A673 (cell line): ENCODE data around the gene CGN. TPM values are rescaled to one million over a fixed set of nuclear protein-coding genes. Genes with fewer than 3 reads are reported as not detected.

Experiments
- BruUV-seq: library from RNA; stranded (reverse); fragments of 400-500 nt; replicated peaks from 2 replicates; lab custom pipeline; 2021; lab: Mats Ljungman, UMichigan
- CTCF ChIA-PET: fragments of 300-600 bp; sonication (Branson Sonifier 250); formaldehyde crosslinking; loops from one replicate; lab custom pipeline; 2022; ENCODE audit warnings: antibody characterized with exemption; lab: Charles Lee
- POLR2A ChIA-PET: fragments of 300-600 bp; sonication (Branson Sonifier 250); formaldehyde crosslinking; loops from one replicate; lab custom pipeline; 2022; ENCODE audit warnings: antibody characterized with exemption; ENCODE audit not compliant: low non-redundant PET; lab: Charles Lee
- DNase-seq: peaks from one replicate; pipeline ENCODE4 v3.0.0-alpha.2; 2015; ENCODE audit warnings: low spot score
- H3K27ac ChIP-seq: fragments of 200-600 bp; sonication (generic); 2 replicates; pipeline ENCODE4 v1.5.1; 2016; ENCODE audit warnings: mixed run types, low read depth, mild to moderate bottlenecking, mixed read lengths, antibody characterized with exemption, low read length; ENCODE audit not compliant: poor library complexity, severe bottlenecking
- H3K27me3 ChIP-seq: fragments of 200-600 bp; sonication (generic); replicated peaks from 2 replicates; pipeline ENCODE4 v1.6.1; 2017; ENCODE audit warnings: mixed run types, low read depth, mild to moderate bottlenecking, mixed read lengths, antibody characterized with exemption, low read length; ENCODE audit not compliant: insufficient read depth, poor library complexity
- H3K36me3 ChIP-seq: fragments of 200-600 bp; sonication (generic); 2 replicates; pipeline ENCODE4 v1.6.1; 2016; ENCODE audit warnings: mixed run types, mild to moderate bottlenecking, mixed read lengths, antibody characterized with exemption, low read length; ENCODE audit not compliant: insufficient read depth, poor library complexity, severe bottlenecking
- H3K4me1 ChIP-seq: fragments of 200-600 bp; sonication (generic); 2 replicates; pipeline ENCODE4 v1.6.1; 2017; ENCODE audit warnings: mixed run types, mild to moderate bottlenecking, mixed read lengths, antibody characterized with exemption, low read length; ENCODE audit not compliant: insufficient read depth, poor library complexity, severe bottlenecking
- H3K4me3 ChIP-seq: fragments of 200-600 bp; sonication (generic); 2 replicates; pipeline ENCODE4 v1.5.1; 2016; ENCODE audit warnings: low read depth, mixed run types, mild to moderate bottlenecking, mixed read lengths, low read length; ENCODE audit not compliant: poor library complexity, severe bottlenecking
- H3K9me3 ChIP-seq: fragments of 200-600 bp; sonication (generic); 2 replicates; pipeline ENCODE4 v1.6.1; 2016; ENCODE audit warnings: mixed run types, low read depth, mild to moderate bottlenecking, mixed read lengths, antibody characterized with exemption, low read length; ENCODE audit not compliant: poor library complexity, severe bottlenecking
- EZH2 ChIP-seq: fragments of 200-600 bp; sonication (generic); IDR thresholded peaks from 2 replicates; pipeline ENCODE4 v1.6.1; 2017; ENCODE audit warnings: borderline replicate concordance, low read depth, mild to moderate bottlenecking, mixed read lengths, antibody characterized with exemption, low read length; ENCODE audit not compliant: poor library complexity, severe bottlenecking
- intact Hi-C: fragments of 100-400 bp; cut with micrococcal nuclease; formaldehyde crosslinking; loops from one replicate; pipeline ENCODE4 v1.10.0; 2022; ENCODE audit not compliant: unreplicated experiment
- total RNA-seq: library from RNA; stranded (reverse); gene quantifications from 2 replicates; pipeline ENCODE4 v1.2.3, GENCODE V29; 2021
- TF ChIP-seq, protein P1 (sequence below): fragments of 300-800, 200-600 bp; sonication (generic); conservative IDR thresholded peaks from 2 replicates; pipeline ENCODE4 v1.5.1; 2017; ENCODE audit warnings: low read depth, mild to moderate bottlenecking, antibody characterized with exemption, low read length, moderate library complexity, mixed read lengths

The CGN gene
- total RNA-seq, 1 experiment from 2014 or later, result 2.6 TPM

- H3K9me3 ChIP-seq, result no peaks in the 10 kb centered on the region
- peak overlapping the region; percentile 58 for H3K4me3 ChIP-seq
- H3K4me1 ChIP-seq, result peaks cover 27% of the 10 kb centered on the region
- H3K36me3 ChIP-seq, result no peaks in the 10 kb centered on the region
- POLR2A ChIA-PET, result interaction anchor here (0.6 kb wide), 1 partner anchor 16 kb away, joined by 6 read pairs; no protein-coding TSS in a partner anchor
- BruUV-seq, result no TSS peak
- DNase-seq, result peak; percentile 77
- H3K27me3 ChIP-seq, result no peaks in the 10 kb centered on the region
- H3K27ac ChIP-seq, result peak overlapping the region; percentile 76
- CTCF ChIA-PET, result no interaction called here
- intact Hi-C loops, result no loop called here
- no peak for TF ChIP-seq EZH2
- TF ChIP-seq, protein P1, sequence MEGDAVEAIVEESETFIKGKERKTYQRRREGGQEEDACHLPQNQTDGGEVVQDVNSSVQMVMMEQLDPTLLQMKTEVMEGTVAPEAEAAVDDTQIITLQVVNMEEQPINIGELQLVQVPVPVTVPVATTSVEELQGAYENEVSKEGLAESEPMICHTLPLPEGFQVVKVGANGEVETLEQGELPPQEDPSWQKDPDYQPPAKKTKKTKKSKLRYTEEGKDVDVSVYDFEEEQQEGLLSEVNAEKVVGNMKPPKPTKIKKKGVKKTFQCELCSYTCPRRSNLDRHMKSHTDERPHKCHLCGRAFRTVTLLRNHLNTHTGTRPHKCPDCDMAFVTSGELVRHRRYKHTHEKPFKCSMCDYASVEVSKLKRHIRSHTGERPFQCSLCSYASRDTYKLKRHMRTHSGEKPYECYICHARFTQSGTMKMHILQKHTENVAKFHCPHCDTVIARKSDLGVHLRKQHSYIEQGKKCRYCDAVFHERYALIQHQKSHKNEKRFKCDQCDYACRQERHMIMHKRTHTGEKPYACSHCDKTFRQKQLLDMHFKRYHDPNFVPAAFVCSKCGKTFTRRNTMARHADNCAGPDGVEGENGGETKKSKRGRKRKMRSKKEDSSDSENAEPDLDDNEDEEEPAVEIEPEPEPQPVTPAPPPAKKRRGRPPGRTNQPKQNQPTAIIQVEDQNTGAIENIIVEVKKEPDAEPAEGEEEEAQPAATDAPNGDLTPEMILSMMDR, result no peak
Observed at GRCh38 chr1:151539321-151540020, 28.3 kb downstream of the CGN start.

- H3K4me3 ChIP-seq, result peak within 1 kb of the TSS; percentile 58
- ChIA-PET POLR2A (interaction anchor here (0.6 kb wide), 1 partner anchor 15 kb away, joined by 6 read pairs; no protein-coding TSS in a partner anchor), CTCF (no interaction called here)
- peak; percentile 94 for DNase-seq
- intact Hi-C loops, result no loop called here
- peaks cover 27% of the 10 kb centered on the region for H3K4me1 ChIP-seq
- TSS peak; percentile 35 for BruUV-seq
- H3K27ac ChIP-seq, result peak within 1 kb of the TSS; percentile 76
- H3K9me3 ChIP-seq, result no peaks in the 10 kb centered on the region
- H3K36me3 ChIP-seq, result no peaks in the 10 kb centered on the region
- no peaks in the 10 kb centered on the region for H3K27me3 ChIP-seq
- TF ChIP-seq, protein P1, result no peak
- TF ChIP-seq EZH2, result no peak
Observed at GRCh38 chr1:151540021-151540981, 29.1 kb downstream of the CGN start, which contains the start of gene TUFT1. TSS of gene TUFT1 (plus strand) at chr1:151540309. CDS start at chr1:151540367, 58 bp downstream.

GRCh38 chr1:151540982-151541377, 29.8 kb downstream of the CGN start:
- Histone ChIP-seq H3K9me3 (no peaks in the 10 kb centered on the region), H3K36me3 (no peaks in the 10 kb centered on the region), H3K27me3 (no peaks in the 10 kb centered on the region), H3K27ac (no peak overlapping the region), H3K4me3 (peak overlapping the region; percentile 58), H3K4me1 (peaks cover 27% of the 10 kb centered on the region)
- no peak for DNase-seq
- POLR2A ChIA-PET, result no interaction called here
- intact Hi-C loops, result no loop called here
- TF ChIP-seq, protein P1, result no peak
- no peak for TF ChIP-seq EZH2
- CTCF ChIA-PET, result no interaction called here
- BruUV-seq, result no TSS peak
